ENCODE results near the gene AFF3. TPM values are rescaled to one million over a fixed set of nuclear protein-coding genes. Genes with fewer than 3 reads are reported as not detected.

AFF3 gene
- total and polyA plus RNA-seq, 2 of the 13 experiments (the other 11 are each of a cell fraction or from before 2014, with no cell fraction given): not detected

GRCh38 chr2:99754210-99754609 is 388.2 kb downstream of the AFF3 start (continued):
- no peak for TF ChIP-seq MLXIP (CRISPR knock-in tag; IDR thresholded peaks at IDR 0.05; ENCODE audit: borderline replicate concordance)

- no peaks in the 10 kb centered on the region for H3K4me1 ChIP-seq (ENCODE audit: insufficient read depth, low read length)
- ChIA-PET CTCF (ENCODE audit: low intra/inter-chr PET ratio, low total read pairs) (no interaction called here), POLR2A (no interaction called here)
- no peak for DNase-seq (ENCODE audit: low spot score)
- no peak overlapping the region for H3K27ac ChIP-seq (ENCODE audit: extremely low read length, insufficient read depth, low read length)
- H3K4me3 ChIP-seq (replicated peaks in 1 of 3; ENCODE audit: insufficient read depth in 1 of 3, low read depth in 2 of 3, low read length in 3 of 3): no peak overlapping the region
- H3K36me3 ChIP-seq (replicated peaks in 1 of 2; ENCODE audit: control insufficient read depth in 1 of 2, insufficient read depth in 2 of 2, low read length in 2 of 2): no peaks in the 10 kb centered on the region
- no peak overlapping the region for H3K4me2 ChIP-seq (ENCODE audit: low read depth, low read length)
- no peak overlapping the region for H2AFZ ChIP-seq (ENCODE audit: low read length)
- in situ Hi-C loops (cut with HindIII; ENCODE audit: extremely low pct_ligation_motif_present, low pct_unique_long_range_greater_than_20kb): no loop called here
- no peaks in the 10 kb centered on the region for H4K20me1 ChIP-seq (ENCODE audit: insufficient read depth, low read length)
- no peaks in the 10 kb centered on the region for H3K79me2 ChIP-seq (ENCODE audit: insufficient read depth, low read length)
- ATAC-seq: no peak
- TF ChIP-seq USF2 (IDR thresholded peaks at IDR 0.05; ENCODE audit: low read depth, low read length) (peak; percentile 16; the same call in 1 of the 2 replicates), USF2 (CRISPR knock-in tag; IDR thresholded peaks at IDR 0.05; ENCODE audit: borderline replicate concordance) (no peak), ZNF17 (CRISPR knock-in tag; IDR thresholded peaks at IDR 0.05) (no peak)
- 9% methylated on average over 8 of the region's 8 CpGs for WGBS (ENCODE audit: low lambda C conversion rate)
- no TSS peak for BruUV-seq (replicated peaks)
- FAIRE-seq: no peak
- H3K9ac ChIP-seq (ENCODE audit: insufficient read depth, low read depth, low read length): no peak overlapping the region
- no peaks in the 10 kb centered on the region for H3K9me3 ChIP-seq (ENCODE audit: low read length)
- no peaks in the 10 kb centered on the region for H3K27me3 ChIP-seq (ENCODE audit: control insufficient read depth in 1 of 2, insufficient read depth in 2 of 2, low read length in 2 of 2)
- intact Hi-C loops (cut with micrococcal nuclease; ENCODE audit: unreplicated experiment): no loop called here
These were observed 388.9 kb downstream of the AFF3 start for GRCh38 chr2:99753505-99753904.

All from HepG2 (cell line).